Measurements from ENCODE around the gene MICAL2.

DNA sequence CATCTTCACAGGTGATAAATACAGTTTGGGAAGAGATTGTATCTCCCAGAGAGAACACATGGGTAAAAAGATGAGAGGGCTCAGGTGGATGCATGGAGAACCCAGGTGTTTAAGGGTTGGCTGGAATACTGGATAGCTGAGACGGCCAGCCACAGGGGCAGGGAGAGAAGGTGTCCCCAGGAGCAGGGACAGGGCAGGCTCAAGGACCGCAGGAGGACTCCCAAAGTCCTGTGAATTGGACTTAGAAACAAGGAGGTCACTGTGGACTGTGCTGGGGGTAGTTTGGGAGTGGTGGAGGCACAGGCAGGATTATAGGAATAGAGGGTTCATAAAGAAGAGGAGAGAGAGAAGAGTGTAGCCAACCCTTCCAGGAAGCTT, 163.2 kb downstream of the MICAL2 start:
- TF ChIP-seq, protein P1, sequence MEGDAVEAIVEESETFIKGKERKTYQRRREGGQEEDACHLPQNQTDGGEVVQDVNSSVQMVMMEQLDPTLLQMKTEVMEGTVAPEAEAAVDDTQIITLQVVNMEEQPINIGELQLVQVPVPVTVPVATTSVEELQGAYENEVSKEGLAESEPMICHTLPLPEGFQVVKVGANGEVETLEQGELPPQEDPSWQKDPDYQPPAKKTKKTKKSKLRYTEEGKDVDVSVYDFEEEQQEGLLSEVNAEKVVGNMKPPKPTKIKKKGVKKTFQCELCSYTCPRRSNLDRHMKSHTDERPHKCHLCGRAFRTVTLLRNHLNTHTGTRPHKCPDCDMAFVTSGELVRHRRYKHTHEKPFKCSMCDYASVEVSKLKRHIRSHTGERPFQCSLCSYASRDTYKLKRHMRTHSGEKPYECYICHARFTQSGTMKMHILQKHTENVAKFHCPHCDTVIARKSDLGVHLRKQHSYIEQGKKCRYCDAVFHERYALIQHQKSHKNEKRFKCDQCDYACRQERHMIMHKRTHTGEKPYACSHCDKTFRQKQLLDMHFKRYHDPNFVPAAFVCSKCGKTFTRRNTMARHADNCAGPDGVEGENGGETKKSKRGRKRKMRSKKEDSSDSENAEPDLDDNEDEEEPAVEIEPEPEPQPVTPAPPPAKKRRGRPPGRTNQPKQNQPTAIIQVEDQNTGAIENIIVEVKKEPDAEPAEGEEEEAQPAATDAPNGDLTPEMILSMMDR (IDR thresholded peaks at IDR 0.05; ENCODE audit: extremely low read depth in 1 of 2, insufficient read depth in 1 of 2, low read depth in 1 of 2, low read length in 2 of 2), result no peak
- TF ChIP-seq EZH2 (IDR thresholded peaks at IDR 0.05; ENCODE audit: borderline replicate concordance, low read depth, low read length, severe bottlenecking) (no peak), MYC (IDR thresholded peaks at IDR 0.05; ENCODE audit: low read depth, low read length) (no peak), POLR2AphosphoS5 (IDR thresholded peaks at IDR 0.05; ENCODE audit: insufficient read depth, low read depth, low read length) (no peak)

All from endothelial cell of umbilical vein (primary cell).